GM12873 (cell line): ENCODE results near the gene CDIP1.

Source experiments
- CTCF ChIP-seq: IDR thresholded peaks from 2 replicates; pipeline ENCODE4 v1.5.1; 2012; ENCODE audit warnings: low read depth, mild to moderate bottlenecking, moderate library complexity, low read length, control low read depth; ENCODE audit not compliant: insufficient read depth; ENCODE audit errors: missing control alignments

The CDIP1 gene

GRCh38 chr16:4537376-4538343, 913 bp downstream of the CDIP1 start:
- no peak for TF ChIP-seq CTCF

- no peak for TF ChIP-seq CTCF
Measured at GRCh38 chr16:4536391-4537106, 2.0 kb downstream of the CDIP1 start.

GRCh38 chr16:4535627-4536108, 2.9 kb downstream of the CDIP1 start:
- TF ChIP-seq CTCF: no peak

- TF ChIP-seq CTCF: no peak
Measured at GRCh38 chr16:4534151-4534790, 4.3 kb downstream of the CDIP1 start.

- no peak for TF ChIP-seq CTCF
Measured at GRCh38 chr16:4533490-4533889, 5.1 kb downstream of the CDIP1 start.

GRCh38 chr16:4532238-4532637, 6.3 kb downstream of the CDIP1 start:
- no peak for TF ChIP-seq CTCF

- TF ChIP-seq CTCF: no peak
Measured at GRCh38 chr16:4531811-4532210, 6.8 kb downstream of the CDIP1 start.
